ENCODE results near the gene RRP8.

The RRP8 gene

DNA sequence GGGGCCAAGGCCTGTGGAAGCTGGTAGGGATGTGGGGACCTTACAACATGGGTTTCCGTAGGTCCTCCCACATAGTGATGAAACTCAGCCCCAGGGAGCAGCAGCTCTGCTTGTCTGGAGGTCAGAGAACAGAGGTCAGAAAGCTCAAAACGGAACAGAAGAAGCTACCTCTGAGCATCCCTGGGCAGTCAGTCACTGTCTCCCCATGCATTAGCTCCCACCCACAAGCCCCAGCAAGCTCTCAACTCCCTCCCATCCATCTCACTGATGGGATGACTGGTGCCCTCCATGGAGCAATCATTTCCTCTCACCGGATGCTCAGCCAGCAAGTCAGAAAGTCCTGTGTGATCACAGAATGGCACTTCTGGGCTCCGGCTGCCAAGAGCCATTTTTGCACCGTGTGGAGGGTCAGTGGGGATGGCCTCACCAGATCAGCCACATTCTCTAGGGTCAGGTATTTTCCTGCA, 13.9 kb upstream of the RRP8 start:
- DNase-seq (ENCODE audit: low read depth in 2 of 2) = no peak

DNA sequence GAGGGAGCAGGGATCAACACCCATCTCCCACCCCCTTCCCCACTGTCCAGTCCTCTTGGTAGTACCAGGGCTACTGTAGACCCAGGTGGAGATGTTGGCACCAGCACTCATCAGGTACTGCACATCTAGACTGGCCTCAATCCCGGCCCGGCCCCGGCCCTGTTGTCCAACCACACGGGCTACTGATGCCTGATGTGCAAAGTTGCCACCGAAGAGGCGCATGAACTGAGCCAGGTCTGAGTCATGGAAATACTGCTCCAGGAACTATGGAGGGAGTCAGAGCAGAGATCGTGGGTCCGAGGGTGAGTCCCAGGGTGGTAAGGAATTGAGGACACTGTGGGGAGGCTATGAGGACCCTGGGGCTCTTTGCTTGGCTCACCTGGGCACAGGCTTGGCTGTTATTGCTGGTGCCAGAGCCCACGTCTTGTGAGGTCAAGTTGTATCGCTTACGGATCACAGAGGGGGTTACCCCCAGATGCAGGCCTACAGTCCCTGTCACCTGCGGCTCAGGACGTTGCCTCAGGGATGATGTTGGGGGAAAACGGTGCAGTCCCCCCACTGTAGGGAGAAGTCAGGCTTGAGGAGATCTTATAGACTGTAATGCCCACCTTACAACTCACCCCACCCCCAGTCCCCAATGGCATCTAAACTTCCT, 13.3 kb upstream of the RRP8 start:
- no peak for DNase-seq (ENCODE audit: low read depth in 2 of 2)

- DNase-seq (ENCODE audit: low read depth in 2 of 2) = no peak
Observed at GRCh38 chr11:6615882-6616585, 12.6 kb upstream of the RRP8 start.

- no peak for DNase-seq (ENCODE audit: low read depth in 2 of 2)
Observed at GRCh38 chr11:6615046-6615445, 11.6 kb upstream of the RRP8 start.

- DNase-seq (ENCODE audit: low read depth in 2 of 2) = no peak
Observed at GRCh38 chr11:6614446-6614845, 11.0 kb upstream of the RRP8 start.

DNA sequence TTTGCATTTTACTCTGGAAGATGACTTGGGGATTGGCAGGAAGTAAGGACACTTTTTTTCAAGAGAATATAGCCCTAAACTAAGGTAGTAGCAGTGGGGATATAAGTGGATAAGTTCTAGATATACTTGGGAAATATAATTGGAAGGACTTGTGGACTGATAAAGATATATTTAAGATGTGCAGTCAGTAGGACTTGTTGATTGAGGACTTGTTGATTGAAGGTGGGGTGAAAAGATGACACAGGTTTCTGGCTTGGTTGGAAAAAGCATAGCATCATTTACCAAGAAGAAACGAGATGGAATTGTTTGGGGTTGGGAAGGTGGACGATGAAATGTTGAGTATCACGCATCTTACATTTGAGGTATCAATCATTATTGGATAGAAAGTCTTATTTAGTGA, 10.1 kb upstream of the RRP8 start:
- no peak for DNase-seq (ENCODE audit: low read depth in 2 of 2)

DNA sequence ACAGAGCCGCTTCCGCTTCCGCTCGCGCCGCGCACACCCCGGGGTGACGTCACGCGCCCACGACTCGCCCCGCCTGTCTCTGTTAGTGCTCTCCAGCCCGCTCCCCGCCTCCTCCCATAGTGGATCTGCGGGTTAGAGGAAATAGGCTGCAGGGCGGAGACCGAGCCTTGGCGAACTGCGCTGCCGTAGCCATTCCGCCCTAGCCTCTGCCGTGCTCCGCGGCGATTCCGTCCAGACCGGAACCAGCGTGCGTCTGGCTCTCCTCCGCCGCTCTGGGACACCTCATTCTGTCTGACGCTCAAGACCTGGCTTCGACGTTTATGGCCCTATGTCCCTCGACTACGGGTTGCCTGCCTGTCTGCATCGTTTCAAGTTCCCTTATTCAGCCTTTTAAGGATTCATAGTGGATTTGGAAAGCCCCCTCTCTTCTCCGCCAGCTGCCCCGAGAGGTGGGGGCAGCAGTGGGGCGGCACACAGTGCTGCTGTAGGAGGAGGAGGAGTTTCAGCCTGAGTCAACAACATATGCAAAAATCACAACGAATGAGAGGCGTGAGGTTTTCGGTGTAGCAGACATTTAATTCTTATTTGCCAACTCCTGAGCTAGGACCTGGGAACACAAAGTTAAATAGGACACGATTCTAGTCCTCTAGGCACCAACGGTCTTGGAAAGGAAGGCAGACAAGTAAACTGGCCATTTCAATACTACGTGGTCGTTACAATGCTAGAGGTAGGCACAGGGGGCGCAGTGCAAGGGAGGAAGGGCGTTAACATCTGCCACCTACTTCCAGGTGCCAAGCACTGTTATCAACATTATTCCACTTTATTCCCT, 9.0 kb upstream of the RRP8 start, which contains the start of gene TAF10:
Gene TAF10, minus strand, starts transcription at position 4 of the 829 bp plus-strand sequence. CDS start 27 bp downstream, outside the sequence.
- peak; percentile 88 to 95 for DNase-seq (ENCODE audit: low read depth in 2 of 2)

DNA sequence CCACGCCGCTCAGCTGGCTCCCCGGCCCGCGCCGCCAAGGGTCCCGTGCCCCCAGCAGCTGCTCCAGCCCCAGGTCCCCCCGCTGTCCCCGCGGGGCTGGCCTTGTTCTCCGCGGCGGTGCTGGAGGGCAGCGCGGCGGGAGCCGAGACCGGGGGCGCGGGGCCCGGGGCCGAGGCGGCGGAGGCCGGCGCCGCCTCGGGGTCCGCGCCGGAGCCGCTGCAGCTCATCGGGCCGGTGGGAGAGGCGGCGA, 8.5 kb upstream of the RRP8 start:
- DNase-seq (ENCODE audit: low read depth in 2 of 2) = no peak

- no peak for DNase-seq (ENCODE audit: low read depth in 2 of 2)
Observed at GRCh38 chr11:6611092-6611962, 7.9 kb upstream of the RRP8 start.

GRCh38 chr11:6610591-6610990, 7.2 kb upstream of the RRP8 start:
- DNase-seq (ENCODE audit: low read depth in 2 of 2) = no peak

GRCh38 chr11:6609502-6610015, 6.1 kb upstream of the RRP8 start:
- DNase-seq (ENCODE audit: low read depth in 2 of 2) = no peak

GRCh38 chr11:6608726-6609501, 5.5 kb upstream of the RRP8 start:
- DNase-seq (ENCODE audit: low read depth in 2 of 2) = no peak

- no peak for DNase-seq (ENCODE audit: low read depth in 2 of 2)
Observed at GRCh38 chr11:6608011-6608410, 4.6 kb upstream of the RRP8 start.

DNA sequence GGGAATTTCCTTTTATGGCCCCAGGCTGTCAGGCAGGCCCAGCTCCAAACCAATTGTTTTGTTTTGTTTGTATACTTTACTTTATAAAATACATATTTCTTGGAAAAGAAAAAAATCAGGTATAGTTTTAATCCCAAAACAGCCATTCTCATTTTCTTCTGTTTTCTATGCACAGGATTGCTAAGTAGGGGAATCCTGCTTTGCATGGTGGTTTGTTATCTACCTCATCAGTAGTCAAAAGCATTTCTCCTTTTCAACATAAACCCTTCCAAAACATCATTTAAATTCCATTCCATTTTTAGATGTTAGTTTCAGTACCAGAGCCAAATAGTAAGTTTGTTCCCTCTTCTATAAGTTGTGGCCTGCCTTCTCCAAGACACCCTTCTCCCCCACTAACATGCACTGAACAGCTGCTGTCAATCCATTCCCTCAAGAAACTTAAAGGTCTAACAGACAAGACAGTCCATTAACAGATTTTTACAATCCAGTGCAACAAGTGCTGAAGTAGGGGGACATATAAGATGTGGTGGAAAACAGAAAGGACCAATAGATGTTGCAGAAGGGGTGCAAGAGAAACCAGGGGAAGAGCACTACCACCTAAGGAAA, 3.9 kb upstream of the RRP8 start:
- DNase-seq (ENCODE audit: low read depth in 2 of 2) = no peak

- DNase-seq (ENCODE audit: low read depth in 2 of 2) = peak in 1 of 2 donors; percentile 37
Observed at GRCh38 chr11:6606471-6607189, 3.2 kb upstream of the RRP8 start.

DNA sequence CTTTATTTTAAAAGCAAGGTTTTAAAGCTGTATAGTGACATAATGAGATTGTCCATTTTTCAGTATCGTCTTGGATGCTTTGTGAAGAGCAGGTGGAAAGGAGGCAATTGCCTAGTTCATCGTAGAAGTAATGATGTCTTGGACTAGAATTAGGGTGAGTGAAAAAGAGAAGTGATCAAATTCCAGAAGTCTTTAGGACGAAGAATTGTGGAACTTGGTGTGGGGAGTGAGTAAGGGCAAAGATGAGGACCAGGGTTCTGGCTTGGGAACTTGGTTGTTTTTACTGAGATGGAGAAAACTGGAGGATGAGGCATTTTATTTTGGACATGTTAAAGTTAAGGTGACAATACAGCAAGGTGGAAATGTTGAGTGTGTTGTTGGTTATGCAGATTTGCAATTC, 1.4 kb upstream of the RRP8 start:
- no peak for DNase-seq (ENCODE audit: low read depth in 2 of 2)

DNA sequence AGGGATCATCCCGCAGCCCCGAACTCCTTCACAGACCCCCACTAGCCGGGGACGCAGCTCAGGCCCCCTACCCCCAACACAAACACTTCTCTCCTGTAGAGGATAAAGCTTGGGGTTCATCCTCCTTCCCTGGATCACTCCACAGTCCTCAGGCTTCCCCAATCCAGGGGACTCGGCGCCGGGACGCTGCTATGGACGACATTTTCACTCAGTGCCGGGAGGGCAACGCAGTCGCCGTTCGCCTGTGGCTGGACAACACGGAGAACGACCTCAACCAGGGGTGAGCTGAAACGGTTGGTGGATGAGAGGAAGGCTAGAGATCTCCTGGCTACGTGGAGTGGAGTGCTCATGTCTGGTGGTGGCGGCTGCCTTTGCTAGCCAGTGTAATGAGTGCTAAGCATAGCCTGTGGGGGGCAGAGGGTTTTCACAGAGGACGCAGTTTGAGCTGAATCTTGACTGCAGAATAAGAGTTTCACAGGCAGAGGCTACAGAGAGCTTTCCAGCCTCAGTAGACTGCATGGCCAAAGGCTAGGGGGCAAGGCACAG, 738 bp upstream of the RRP8 start:
- peak in 1 of 2 donors; percentile 16 for DNase-seq (ENCODE audit: low read depth in 2 of 2)

DNA sequence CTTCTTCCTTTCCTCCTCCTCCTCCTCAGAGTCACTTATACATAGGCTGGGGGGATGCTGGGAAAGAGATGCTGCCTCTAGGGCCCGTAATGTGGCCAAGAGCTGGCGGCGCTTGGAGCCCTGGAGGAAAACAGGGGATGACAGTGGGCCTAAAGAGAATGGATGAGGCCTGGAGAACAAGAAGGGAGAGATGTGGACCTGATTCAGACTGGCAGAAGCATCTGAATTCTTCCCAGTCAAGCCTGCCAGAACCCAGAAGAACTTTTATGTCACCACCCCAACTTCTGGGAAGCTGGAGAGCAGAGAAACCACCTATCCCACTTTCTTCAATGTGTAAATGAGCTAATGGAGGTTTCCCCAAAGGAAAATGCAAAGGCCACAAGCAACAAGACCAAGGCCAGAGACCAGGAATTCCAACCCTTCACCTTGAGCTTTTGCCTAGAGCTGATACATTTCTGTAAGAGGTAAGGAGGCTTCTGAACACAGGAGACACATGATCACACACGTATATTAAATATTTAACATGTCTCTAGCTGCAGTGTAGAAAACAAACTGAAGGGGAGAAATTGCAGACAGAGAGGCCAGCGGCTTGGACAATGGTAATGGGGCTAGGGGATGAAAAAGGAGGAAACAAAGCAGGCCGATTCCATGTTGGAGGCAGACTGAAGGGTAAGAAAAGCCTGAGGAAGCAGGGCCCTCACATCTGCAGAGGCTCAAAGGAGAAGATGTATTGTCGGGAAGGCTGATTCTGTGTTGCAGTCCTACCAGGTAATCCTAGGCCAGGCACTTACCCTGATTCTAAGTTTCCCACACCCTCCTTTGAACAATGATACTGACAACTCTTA, 1.1 kb downstream of the RRP8 start:
- DNase-seq (ENCODE audit: low read depth in 2 of 2) = no peak
